ENCODE measurements around the gene C2CD3. TPM values are rescaled to one million over a fixed set of nuclear protein-coding genes. Genes with fewer than 3 reads are reported as not detected.

The C2CD3 gene
- polyA plus RNA-seq, 1 experiment, result 8.7 TPM

GRCh38 chr11:74030723-74031676 lies 139.8 kb downstream of the C2CD3 start:
- ChIA-PET CTCF (no interaction called here), POLR2A (no interaction called here)
- TF ChIP-seq, protein P1, sequence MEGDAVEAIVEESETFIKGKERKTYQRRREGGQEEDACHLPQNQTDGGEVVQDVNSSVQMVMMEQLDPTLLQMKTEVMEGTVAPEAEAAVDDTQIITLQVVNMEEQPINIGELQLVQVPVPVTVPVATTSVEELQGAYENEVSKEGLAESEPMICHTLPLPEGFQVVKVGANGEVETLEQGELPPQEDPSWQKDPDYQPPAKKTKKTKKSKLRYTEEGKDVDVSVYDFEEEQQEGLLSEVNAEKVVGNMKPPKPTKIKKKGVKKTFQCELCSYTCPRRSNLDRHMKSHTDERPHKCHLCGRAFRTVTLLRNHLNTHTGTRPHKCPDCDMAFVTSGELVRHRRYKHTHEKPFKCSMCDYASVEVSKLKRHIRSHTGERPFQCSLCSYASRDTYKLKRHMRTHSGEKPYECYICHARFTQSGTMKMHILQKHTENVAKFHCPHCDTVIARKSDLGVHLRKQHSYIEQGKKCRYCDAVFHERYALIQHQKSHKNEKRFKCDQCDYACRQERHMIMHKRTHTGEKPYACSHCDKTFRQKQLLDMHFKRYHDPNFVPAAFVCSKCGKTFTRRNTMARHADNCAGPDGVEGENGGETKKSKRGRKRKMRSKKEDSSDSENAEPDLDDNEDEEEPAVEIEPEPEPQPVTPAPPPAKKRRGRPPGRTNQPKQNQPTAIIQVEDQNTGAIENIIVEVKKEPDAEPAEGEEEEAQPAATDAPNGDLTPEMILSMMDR (IDR thresholded peaks at IDR 0.05; ENCODE audit: low read depth, low read length), result no peak
- H3K27me3 ChIP-seq (ENCODE audit: control insufficient read depth, insufficient read depth, low read length), result no peaks in the 10 kb centered on the region
- no peaks in the 10 kb centered on the region for H3K9me3 ChIP-seq (ENCODE audit: control insufficient read depth, insufficient read depth, low read length)
- no peak overlapping the region for H3K4me3 ChIP-seq (ENCODE audit: low read depth, low read length)
- H3K27ac ChIP-seq (ENCODE audit: low read depth, low read length), result no peak overlapping the region
- DNase-seq (ENCODE audit: low read depth, low spot score), result no peak

DNA sequence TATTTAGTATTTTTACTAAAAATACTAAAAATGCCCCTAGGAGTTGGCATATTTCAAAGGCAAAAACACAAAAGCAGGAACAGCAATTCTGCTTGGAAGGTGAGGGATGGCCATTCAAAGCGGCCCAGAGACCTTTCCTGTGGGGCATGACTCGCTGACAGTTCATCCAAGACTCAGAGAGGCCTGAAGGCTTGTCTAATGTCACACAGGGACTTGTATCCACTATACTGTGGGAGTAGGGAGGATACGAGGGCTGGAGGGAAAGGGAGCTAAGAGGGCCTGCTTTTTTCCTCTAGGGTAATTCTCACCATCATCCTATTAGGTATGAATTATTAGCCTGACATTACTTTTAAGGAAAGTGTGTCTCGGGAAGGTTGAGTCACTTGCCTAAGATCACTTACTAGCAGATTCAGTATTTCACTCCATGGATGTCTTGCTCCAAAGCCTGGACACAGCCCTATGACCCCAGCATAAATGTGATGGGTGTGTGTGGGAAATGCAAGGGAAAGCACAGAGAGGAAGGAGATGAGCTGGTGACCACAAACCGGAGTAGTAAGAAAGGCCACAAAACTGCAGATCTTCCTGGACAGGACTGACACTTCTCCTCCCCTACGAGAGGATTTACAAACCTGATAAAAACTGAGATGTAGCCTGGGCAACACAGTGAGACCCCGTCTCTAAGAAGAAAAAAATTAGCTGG lies 145.2 kb downstream of the C2CD3 start:
- TF ChIP-seq, protein P1 (IDR thresholded peaks at IDR 0.05; ENCODE audit: low read depth, low read length), result no peak
- POLR2A ChIA-PET, result no interaction called here
- CTCF ChIA-PET, result interaction anchor here (0.5 kb wide), 1 partner anchor 425 kb away, joined by 3 read pairs; no protein-coding TSS in a partner anchor
- H3K9me3 ChIP-seq (ENCODE audit: control insufficient read depth, insufficient read depth, low read length), result no peaks in the 10 kb centered on the region
- peak overlapping the region; percentile 54 for H3K27ac ChIP-seq (ENCODE audit: low read depth, low read length)
- H3K27me3 ChIP-seq (ENCODE audit: control insufficient read depth, insufficient read depth, low read length), result no peaks in the 10 kb centered on the region
- DNase-seq (ENCODE audit: low read depth, low spot score), result no peak
- no peak overlapping the region for H3K4me3 ChIP-seq (ENCODE audit: low read depth, low read length)

DNA sequence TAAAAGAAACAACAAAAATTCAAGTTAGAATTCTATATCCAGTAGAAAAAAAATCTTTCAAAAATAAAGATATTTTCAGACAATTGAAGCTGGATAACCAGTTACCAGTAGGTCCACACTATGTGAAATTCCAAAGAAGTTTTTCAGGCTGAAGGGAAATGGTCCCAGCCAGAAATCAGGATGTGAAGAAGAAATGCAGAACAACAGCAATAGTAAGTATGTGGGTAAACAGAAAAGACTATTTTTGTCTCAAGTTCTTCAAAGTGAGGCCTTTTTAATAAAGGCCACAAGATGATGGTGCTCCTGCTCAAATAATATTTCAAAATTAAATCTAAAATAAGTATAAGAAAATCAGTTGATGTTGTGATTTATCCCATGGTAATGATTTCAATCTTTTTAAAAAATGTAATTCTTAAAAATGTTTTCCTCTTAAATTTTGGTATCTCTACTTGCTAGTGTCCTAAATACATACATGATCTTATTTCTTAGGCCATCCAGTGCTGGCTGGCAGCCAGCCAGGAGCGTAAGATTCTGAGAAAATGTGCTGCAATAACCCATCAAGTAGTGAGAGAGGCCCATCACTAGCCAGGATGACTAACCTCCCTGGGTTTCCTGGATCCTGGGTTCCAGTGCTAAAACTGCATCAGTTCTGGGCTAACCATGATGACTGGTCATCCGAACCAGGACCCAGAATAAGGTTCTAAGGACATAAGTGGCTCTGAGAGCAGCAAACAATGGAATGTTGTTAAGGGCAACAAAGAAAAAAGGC lies 146.4 kb downstream of the C2CD3 start:
- ChIA-PET POLR2A (no interaction called here), CTCF (no interaction called here)
- H3K9me3 ChIP-seq (ENCODE audit: control insufficient read depth, insufficient read depth, low read length), result no peaks in the 10 kb centered on the region
- H3K27ac ChIP-seq (ENCODE audit: low read depth, low read length), result no peak overlapping the region
- no peaks in the 10 kb centered on the region for H3K27me3 ChIP-seq (ENCODE audit: control insufficient read depth, insufficient read depth, low read length)
- TF ChIP-seq, protein P1 (IDR thresholded peaks at IDR 0.05; ENCODE audit: low read depth, low read length), result no peak
- peak; percentile 59 for DNase-seq (ENCODE audit: low read depth, low spot score)
- H3K4me3 ChIP-seq (ENCODE audit: low read depth, low read length), result no peak overlapping the region

- ChIA-PET CTCF (no interaction called here), POLR2A (no interaction called here)
- H3K27ac ChIP-seq (ENCODE audit: low read depth, low read length), result no peak overlapping the region
- no peak overlapping the region for H3K4me3 ChIP-seq (ENCODE audit: low read depth, low read length)
- no peak for DNase-seq (ENCODE audit: low read depth, low spot score)
- no peaks in the 10 kb centered on the region for H3K27me3 ChIP-seq (ENCODE audit: control insufficient read depth, insufficient read depth, low read length)
- TF ChIP-seq, protein P1 (IDR thresholded peaks at IDR 0.05; ENCODE audit: low read depth, low read length), result no peak
- H3K9me3 ChIP-seq (ENCODE audit: control insufficient read depth, insufficient read depth, low read length), result no peaks in the 10 kb centered on the region
These were observed 147.5 kb downstream of the C2CD3 start for GRCh38 chr11:74023276-74023675.
